Measurements from ENCODE around the gene ARHGEF11.
"Not testable (repeated sequence)": the region's sequence is repeated elsewhere in the genome, so short reads cannot be mapped to it uniquely, and the experiment has no call there.

ARHGEF11 gene

DNA sequence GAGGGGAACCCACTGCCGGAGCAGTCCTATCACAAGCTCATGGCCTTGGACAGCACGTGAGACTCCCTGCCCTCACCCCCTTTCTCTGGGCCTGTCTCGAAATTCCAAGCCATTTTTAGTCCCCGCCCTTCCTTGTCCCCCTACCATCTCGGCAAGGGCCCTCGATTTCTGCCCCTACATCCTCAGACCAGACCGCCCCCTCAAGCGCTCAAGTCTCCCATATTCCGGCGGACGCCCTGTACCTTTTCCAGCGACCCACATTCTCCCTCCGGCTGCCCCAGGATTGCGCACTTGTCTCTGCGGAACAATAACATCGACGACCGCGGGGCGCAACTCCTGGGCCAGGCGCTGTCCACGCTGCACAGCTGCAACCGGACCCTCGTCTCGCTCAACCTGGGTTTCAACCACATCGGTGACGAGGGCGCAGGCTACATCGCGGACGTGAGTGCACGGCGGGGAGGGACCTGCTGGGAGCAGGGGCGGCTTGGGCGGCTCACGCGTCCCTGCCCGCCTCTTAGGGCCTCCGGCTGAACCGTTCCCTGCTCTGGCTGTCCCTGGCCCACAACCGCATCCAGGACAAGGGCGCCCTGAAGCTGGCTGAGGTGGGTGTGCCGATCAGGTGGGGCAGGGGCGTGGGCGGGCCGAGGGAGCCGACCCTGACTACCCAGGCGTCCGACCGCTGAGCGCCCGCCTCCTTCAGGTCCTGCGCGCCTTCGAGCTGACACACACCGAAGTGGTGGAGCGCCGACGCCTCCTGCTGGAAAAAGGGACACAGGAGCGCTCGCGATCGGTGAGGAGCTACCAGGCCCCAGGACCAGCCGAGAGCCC is 118.1 kb downstream of the ARHGEF11 start:
- DNase-seq = peak; percentile 23 to 65

DNA sequence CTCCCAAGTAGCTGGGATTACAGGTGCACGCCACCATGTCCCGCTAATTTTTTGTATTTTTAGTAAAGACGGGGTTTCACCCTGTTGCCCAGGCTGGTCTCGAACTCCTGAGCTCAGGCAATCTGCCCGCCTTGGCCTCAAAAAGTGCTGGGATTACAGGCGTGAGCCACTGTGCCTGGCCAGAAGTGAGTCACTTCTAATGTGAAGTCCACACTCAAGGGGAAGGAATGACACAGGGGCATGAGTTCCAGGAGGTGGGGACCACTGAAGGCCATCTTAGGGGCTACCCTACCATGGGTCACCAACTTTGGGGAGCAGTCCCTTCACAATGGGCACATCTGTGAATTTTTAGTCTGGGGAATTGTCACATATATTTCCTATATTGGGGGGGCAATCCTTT is 118.8 kb downstream of the ARHGEF11 start:
- DNase-seq = not testable (repeated sequence)

DNA sequence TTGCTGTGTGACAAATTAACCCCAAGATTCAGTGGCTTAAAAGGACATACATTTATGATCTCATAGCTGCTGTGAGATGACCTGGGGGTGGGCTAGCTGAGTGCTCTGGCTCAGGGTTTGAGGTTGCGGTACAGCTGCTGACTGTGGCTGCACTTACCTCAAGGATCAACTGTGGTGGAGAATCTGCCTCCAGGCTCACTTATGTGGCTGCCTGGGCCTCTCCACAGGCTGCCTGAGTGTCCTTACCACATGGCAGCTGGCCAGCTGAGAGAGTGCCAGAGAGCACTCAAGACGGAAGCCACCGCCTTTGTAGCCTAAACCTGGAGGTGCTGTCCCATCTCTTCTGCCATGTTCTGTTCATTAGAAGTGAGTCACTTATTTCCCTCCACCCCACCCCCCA is 119.4 kb downstream of the ARHGEF11 start:
- peak; percentile 9 to 73 for DNase-seq

DNA sequence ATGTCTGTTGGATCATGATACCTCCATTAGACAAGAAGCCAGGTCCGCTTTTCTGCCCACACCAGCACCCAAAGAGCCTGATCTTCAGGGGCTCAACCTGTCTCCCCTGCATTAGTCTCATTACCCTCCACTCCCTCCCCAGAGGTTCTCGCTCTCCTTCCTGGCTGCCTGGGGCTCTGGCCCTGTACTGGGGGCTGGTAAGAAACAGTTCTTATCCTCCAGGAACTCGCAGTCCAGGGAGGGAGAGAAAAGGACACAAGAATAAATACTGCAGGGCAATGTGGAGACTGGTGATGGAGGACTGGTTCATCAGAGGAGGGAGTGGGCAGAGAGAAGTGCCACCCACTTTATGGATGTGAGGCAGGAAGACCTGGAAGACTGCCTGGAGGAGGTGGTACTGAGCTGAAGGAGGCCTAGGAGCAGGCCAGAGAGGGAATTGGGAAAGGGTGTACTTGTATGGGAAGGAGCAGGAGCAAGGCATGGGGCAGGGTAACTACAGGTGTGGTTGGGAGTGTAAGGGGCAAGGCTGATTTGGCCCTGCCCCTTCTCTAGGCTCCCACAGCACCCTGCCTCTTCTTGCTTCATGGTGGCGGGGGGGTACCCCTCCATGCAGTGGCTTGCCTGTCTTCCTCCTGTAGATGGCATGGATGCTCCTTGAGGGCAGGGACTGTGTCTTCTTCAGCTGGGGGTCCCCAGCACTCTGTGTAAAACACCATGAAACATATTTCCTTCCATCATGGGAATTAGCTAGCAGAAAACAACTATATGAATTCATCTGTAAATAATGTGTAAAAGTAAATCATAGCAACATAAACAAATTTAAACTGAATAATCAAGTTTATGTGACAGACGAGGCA is 120.2 kb downstream of the ARHGEF11 start:
- DNase-seq = no peak

DNA sequence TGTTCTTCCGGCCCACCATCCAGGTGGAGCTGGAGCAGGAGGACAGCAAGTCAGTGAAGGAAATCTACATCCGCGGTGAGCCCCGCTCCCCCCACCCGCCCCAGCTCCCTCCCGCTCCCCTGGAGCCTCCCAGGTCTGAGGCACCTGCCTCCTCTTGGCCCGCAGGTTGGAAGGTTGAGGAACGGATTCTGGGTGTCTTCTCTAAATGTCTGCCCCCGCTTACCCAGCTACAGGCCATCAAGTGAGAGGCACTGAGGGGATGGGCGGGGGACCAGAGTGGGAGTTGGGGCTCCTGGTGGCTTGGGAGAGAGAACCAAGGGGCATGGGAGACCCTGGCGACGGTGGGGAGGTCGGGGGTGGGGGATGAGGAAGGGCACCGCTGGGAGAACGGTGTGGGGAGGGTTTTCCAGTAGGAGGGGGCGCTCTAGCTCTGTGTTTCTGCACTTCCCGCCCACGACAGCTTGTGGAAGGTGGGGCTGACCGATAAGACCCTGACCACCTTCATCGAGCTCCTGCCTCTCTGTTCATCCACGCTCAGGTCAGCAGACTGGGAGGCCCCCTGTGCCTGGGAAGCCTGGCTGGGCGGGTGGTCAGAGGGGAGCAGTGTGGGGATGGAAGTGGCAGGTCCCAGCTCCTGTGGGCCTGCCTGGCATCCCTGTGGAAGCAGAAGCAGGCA is 120.9 kb downstream of the ARHGEF11 start:
- no peak for DNase-seq

DNA sequence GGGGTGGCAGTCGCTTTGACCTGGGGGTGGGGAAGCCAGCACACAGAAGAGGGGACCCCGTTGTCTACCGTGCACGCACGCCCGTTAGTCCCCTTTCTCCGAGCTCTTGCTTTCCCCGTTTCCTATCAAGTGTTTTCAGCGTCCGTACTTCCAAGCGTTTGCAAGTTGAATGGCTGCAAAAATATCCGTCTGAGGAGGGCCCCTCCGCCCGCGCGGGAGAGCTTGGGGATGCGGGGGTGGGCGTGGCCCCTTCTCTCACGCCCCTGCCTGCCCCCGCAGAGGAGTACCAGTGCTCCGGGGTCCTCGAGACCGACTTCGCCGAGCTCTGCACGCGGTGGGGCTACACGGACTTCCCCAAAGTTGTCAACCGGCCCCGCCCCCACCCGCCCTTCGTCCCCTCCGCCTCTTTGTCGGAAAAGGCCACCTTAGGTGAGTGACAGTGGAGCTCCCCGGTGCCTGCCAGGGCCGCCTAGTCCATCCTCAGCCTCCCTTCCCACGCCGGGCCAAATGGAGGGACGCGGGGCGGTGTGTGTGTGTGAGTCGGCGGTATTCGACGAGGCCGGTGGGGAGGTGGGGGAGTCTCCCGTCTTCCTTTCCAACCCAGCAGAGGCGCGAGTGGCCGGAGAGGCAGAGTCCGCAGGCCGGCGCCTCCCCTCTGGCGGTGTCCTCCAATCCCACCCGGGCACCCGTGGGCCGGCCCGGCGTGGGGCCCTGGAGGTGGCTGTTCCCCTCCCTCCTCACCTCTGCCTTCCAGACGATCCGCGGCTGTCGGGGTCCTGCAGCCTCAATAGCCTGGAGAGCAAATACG is 121.7 kb downstream of the ARHGEF11 start:
- no peak for DNase-seq

DNA sequence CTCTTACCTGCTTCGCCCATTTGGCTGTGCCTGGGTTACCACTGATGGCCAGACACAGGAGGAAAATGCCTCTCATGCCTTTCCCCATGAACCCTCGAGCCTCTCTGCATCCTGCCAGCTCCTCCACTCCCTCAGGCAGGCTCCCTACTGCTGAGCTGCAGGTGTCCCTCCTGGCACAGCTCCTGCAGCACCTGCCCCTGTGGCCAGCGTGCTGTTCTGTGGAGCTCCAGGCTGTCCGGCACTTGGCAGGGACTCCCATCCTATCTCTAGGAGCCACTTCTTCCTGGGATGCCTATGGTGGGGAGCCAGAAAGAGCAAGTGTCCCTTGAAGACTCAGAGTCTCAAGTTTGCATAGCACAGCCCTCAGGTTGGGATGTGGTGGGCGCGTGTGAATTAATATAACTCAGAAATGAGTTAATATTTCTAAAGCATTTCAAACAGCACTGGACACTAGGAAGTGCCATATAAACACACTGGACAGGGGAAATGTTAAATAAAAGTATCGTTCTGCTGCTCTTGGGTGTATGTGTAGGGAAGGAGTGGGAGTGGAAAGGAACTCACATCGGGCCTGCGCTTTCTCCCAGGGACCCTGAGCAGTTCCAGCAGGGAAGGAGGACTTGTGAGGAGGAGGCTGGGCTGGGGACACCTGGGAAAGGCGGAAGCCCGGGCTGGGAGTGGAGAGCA is 122.4 kb downstream of the ARHGEF11 start:
- DNase-seq = no peak

DNA sequence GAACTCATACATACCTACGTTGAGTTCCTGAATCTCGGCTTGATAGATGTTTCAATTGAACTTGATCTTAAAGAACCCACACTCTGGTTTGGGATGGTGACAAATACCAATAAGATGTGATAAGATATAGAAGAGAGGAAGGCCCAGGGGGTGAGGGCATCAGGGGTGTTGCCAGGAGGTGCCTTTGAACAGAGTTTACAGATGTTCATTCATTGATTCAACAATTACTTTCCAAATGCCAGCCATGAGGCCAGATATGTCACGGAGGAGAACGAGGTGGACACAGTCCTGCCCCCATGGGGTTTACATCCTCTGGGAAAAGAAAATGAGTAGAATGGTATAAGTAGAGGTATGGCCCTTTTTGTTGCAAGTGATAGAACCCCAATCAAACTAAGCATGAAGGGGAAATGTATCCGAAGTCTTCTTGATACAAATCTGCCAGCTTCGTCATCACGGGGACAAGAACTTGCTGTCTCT is 124.5 kb downstream of the ARHGEF11 start:
- DNase-seq = no peak

DNA sequence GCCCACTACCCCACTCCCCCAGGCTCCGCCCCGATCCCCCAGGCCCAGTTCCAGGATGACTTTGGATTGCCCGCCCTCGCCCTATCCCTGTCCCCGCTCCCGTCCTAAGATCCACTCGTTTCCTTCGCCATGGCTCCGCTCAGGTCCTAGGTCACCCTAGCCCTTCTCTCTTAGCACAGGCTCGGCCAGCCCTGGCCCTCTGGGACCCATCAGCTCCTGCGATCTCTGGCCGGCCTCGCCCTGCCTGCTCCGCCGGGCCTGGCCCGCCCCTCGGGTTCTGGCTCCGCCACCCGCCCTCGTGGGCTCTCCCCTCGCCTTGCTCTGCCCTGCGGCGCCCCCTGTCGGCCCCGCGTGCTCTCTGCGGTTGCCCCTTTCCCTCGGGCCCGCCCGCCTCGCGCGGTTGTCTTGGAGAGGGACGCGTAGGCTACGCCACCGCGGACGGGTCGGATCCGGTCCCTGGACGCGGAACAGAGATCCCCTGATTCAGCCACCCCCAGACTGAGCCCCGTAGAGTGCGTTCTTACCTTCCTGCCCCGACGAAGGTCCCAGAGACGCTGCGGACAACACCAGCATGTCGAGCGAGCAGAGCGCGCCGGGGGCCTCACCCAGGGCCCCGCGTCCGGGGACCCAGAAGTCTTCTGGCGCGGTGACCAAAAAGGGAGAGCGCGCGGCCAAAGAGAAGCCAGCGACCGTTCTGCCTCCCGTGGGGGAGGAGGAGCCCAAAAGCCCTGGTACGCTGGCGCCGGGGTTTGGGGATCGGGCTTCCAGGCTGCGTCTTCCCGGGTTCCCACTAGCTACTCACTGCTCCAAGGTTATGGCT is 125.1 kb downstream of the ARHGEF11 start, which contains the start of gene LRRC71:
LRRC71 (plus strand) TSS at position 400 of the 820 bp plus-strand sequence; CDS start at position 572, 172 bp downstream.
- peak; percentile 33 to 66 for DNase-seq

DNA sequence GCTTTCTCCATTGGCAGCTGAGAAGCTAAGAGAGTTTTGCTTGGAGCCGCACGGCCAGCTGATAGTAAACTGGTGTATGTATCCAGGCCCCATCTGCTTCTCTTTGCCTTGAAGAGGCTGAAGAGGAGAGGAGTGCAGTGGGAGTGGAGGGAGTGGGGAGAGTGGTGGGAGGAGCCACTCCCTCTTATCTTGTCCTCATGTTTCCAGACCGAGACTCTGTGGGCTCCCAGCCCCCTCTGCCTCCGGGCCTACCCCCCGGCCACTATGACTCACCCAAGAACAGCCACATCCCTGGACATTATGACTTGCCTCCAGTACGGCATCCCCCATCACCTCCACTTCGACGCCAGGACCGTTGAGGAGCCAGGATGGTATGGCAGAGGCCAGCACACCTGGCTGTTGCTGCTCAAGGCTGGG is 131.1 kb downstream of the ARHGEF11 start:
- no peak for DNase-seq

DNA sequence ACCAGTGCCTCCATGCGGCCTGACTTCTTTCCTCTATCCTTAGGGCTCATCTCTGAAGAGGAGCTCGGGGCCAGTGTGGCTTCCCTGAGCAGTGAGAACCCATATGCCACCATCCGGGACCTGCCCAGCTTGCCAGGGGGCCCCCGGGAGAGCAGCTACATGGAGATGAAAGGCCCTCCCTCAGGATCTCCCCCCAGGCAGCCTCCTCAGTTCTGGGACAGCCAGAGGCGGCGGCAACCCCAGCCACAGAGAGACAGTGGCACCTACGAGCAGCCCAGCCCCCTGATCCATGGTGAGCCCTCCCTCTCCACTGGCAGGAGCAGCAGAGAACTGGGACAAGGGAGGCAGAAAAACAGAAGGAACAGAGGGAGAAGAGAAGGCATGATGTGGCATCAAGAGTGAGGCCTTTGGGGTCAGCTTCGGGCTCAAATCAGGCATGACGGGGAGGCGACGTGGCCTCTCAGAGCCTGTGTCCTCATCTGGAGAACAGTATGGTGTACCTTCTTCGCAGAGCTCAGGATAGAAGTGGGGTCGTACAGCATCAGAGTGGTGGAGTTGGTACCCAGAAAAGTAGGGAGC is 131.6 kb downstream of the ARHGEF11 start:
- no peak for DNase-seq

DNA sequence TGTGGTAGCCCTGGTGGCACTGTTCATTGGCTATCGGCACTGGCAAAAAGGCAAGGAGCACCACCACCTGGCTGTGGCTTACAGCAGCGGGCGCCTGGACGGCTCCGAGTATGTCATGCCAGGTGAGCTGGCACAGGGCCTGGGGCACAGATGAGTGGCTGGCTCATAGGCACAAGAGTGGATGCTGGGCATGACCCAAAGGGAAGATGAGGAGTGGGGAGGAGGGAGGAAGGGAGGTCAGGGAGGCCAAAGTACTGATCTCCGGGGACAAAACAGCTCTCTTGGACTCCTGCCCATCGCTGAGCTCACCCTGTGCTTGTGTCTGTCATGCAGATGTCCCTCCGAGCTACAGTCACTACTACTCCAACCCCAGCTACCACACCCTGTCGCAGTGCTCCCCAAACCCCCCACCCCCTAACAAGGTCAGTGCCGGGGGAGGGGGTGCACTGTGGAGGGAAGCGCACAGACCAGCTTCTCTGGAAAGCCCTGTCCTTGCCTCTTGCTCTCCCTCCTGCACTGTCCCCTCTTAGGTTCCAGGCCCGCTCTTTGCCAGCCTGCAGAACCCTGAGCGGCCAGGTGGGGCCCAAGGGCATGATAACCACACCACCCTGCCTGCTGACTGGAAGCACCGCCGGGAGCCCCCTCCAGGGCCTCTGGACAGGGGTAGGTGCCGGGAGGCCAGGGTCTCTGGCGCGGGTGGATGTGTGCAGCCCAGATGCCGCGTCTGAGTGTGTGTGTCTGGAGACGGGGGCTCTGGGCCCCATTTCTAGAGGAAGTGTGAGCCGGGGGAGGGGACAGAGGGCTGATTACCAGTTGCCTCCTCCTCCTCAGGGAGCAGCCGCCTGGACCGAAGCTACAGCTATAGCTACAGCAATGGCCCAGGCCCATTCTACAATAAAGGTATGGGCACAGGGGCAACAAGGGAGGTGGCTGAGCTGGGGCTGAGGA is 132.4 kb downstream of the ARHGEF11 start:
- no peak for DNase-seq

DNA sequence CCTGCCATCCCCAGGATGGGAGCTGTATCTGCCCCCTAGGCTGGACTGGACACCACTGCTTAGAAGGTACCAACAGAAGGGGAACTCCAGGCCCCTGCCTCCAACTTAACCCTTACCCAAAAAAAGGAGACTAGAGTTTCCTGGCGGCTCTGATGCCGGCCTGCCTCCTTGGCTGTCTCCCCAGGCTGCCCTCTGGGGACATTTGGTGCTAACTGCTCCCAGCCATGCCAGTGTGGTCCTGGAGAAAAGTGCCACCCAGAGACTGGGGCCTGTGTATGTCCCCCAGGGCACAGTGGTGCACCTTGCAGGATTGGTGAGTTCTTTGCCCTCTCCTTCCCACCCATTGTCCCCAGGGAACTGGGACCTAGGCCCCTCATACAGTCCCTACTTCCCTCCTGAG is 133.2 kb downstream of the ARHGEF11 start:
- DNase-seq = no peak

DNA sequence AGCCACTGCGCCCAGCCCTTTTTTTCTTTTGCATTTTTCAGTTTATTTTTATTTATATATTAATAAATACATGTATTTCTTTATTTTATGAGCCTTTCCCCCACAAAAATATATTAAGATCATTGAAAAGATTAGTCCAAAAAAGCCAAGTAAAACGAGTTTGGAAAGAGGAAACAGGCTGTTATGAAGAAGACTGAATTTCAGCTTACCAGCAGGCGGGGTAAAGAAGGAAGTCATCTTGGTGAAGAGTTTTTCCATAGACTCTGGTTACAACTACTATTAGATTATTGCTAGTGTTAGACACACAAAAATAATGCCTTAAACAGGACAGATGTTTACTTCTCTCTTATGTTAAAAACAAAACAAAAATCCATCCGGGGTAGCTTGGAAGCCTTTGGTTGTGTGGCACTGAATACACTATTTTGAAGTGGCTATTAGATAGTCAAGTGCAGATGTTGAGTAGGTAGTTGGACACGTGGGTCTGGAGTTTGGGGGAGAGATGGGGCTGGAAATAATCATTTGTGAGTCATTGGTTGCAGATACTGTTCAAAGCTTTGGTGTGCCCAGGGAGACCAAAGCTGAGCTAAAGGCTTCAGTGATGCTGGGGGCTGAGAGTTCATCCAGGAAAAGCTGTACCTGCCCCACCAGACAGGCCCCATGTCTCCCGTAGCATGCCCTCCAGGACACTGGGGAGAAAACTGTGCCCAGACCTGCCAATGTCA is 133.8 kb downstream of the ARHGEF11 start:
- DNase-seq = peak in 1 of 2 donors; percentile 24

DNA sequence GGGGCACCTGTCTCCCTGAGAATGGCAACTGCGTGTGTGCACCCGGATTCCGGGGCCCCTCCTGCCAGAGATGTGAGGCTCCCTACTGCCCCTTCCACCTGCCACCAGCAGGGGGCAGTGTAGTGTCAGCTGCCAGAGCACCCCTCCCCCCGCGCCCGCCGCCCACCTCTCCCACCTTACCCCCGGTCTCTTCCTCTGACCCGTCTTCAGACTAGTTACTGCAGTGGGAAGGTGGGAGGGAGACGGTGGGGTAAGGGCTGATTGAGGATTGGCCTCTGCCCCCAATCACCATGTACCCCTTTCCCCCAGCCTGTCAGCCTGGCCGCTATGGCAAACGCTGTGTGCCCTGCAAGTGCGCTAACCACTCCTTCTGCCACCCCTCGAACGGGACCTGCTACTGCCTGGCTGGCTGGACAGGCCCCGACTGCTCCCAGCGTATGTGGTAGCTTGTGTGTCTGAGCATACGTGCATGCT is 135.2 kb downstream of the ARHGEF11 start:
- DNase-seq = peak in 1 of 2 donors; percentile 21

DNA sequence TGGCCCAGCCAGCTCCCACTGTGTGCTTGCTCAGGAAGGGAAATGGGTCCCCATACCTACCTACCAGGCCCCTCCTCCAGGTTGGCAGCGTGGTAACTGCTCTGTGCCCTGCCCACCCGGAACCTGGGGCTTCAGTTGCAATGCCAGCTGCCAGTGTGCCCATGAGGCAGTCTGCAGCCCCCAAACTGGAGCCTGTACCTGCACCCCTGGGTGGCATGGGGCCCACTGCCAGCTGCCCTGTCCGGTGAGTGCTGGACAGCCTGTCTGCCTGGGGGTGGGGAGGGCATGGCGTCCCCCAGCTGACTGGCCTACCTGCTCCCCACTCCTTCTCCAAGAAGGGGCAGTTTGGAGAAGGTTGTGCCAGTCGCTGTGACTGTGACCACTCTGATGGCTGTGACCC is 135.9 kb downstream of the ARHGEF11 start:
- DNase-seq = no peak

DNA sequence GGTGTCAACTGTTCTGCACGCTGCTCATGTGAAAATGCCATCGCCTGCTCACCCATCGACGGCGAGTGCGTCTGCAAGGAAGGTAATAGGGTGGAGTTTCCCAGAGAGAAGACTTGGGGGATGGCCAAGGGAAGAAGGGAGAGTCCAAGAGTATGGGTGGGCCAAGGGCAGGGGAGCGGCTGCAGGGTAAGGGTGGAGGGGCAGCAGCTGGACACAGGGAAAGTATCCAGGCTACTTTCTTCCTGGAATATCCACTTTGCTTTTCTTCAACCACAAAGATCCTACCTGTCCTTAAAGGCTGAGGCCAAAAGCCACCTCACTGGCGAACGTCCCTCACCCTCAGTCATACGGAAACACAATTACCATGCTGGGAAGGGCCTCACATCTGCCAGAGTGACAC is 136.6 kb downstream of the ARHGEF11 start:
- no peak for DNase-seq

DNA sequence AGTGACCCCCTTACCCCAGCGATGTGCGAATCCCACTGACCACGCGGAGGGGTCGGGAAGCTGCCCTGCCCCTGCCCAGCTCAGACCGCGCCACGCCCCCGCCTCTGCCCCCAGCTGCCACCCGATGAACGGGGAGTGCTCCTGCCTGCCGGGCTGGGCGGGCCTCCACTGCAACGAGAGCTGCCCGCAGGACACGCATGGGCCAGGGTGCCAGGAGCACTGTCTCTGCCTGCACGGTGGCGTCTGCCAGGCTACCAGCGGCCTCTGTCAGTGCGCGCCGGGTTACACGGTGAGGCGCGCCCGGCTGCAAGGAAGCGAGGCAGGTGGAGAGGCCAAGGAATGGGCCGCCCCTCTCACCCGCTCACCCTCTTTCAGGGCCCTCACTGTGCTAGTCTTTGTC is 137.0 kb downstream of the ARHGEF11 start:
- DNase-seq = no peak
